ENCODE measurements around the gene MINAR2. TPM values are rescaled to one million over a fixed set of nuclear protein-coding genes. Genes with fewer than 3 reads are reported as not detected.

The MINAR2 gene
- polyA plus RNA-seq, 1 of the 3 experiments (the other 2 are of a cell fraction): not detected

- H3K36me3 ChIP-seq (replicated peaks in 1 of 2; ENCODE audit: control insufficient read depth in 1 of 2, insufficient read depth in 2 of 2, low read length in 1 of 2): no peaks in the 10 kb centered on the region
- H3F3A ChIP-seq (replicated peaks; ENCODE audit: insufficient read depth): no peaks in the 10 kb centered on the region
- no peak overlapping the region for H3K9ac ChIP-seq
- TF ChIP-seq NFIC (IDR thresholded peaks at IDR 0.05; ENCODE audit: borderline replicate concordance) (no peak), GABPA (IDR thresholded peaks at IDR 0.05; ENCODE audit: low read depth) (no peak), FOXJ3 (CRISPR knock-in tag; IDR thresholded peaks at IDR 0.05) (no peak), YY1 (IDR thresholded peaks at IDR 0.05; ENCODE audit: low read depth) (no peak), SMC3 (IDR thresholded peaks at IDR 0.05; ENCODE audit: low read depth, low read length) (no peak), TEAD4 (IDR thresholded peaks at IDR 0.05; ENCODE audit: borderline replicate concordance, insufficient read depth) (no peak), ZBTB33 (IDR thresholded peaks at IDR 0.05; ENCODE audit: borderline replicate concordance, low read depth) (no peak), MEF2A (IDR thresholded peaks at IDR 0.05; ENCODE audit: borderline replicate concordance, low read depth) (no peak), GATA2 (CRISPR knock-in tag; IDR thresholded peaks at IDR 0.05) (no peak), IRF3 (IDR thresholded peaks at IDR 0.05; ENCODE audit: low read depth, low read length) (no peak), CTCF (IDR thresholded peaks at IDR 0.05) (no peak), REST (IDR thresholded peaks at IDR 0.05; ENCODE audit: low read depth, low read length) (no peak), SIN3A (IDR thresholded peaks at IDR 0.05; ENCODE audit: borderline replicate concordance, low read depth, low read length) (no peak)
- no peaks in the 10 kb centered on the region for H3K79me2 ChIP-seq (ENCODE audit: insufficient read depth)
- no peak overlapping the region for H3K4me2 ChIP-seq
- H3K27ac ChIP-seq (ENCODE audit: low read depth in 2 of 2, low read length in 1 of 2): no peak overlapping the region
- POLR2A ChIA-PET: no interaction called here
- DNase-seq: no peak
- H3K9me2 ChIP-seq: no peaks in the 10 kb centered on the region
- H3K4me1 ChIP-seq (ENCODE audit: control insufficient read depth in 1 of 2, insufficient read depth in 2 of 2, low read depth in 1 of 2, low read length in 1 of 2): no peaks in the 10 kb centered on the region
- no peaks in the 10 kb centered on the region for H3K9me3 ChIP-seq
- CTCF ChIA-PET: no interaction called here
- H3K27me3 ChIP-seq (ENCODE audit: insufficient read depth): no peaks in the 10 kb centered on the region
- no peak overlapping the region for H3K4me3 ChIP-seq (ENCODE audit: low read depth in 2 of 2, low read length in 1 of 2)
- no peaks in the 10 kb centered on the region for H4K20me1 ChIP-seq (ENCODE audit: insufficient read depth)
- H2AFZ ChIP-seq (ENCODE audit: low read depth): no peak overlapping the region
Measured at GRCh38 chr5:129717751-129718310, 30.1 kb upstream of the MINAR2 start.
